Vagina (tissue), 2 donors: Measurements from ENCODE around the gene IQGAP3.

ENCODE experiments used
- POLR2A ChIP-seq, 2 donors: fragments of 450-650 bp; IDR thresholded peaks; one replicate each; pipeline ENCODE4 v1.6.1; 2017; ENCODE audit warnings: antibody characterized with exemption in 2 of 2, mild to moderate bottlenecking in 2 of 2, moderate library complexity in 2 of 2
- POLR2AphosphoS5 ChIP-seq, 2 donors: sonication (generic); formaldehyde crosslinking; IDR thresholded peaks; one replicate each; pipeline ENCODE4 v1.9.0; 2017; ENCODE audit warnings: antibody characterized with exemption in 2 of 2, mild to moderate bottlenecking in 2 of 2, low read depth in 1 of 2; ENCODE audit not compliant: insufficient read depth in 1 of 2
- TF ChIP-seq, protein P1 (sequence below), 3 experiments: fragments of 450-650 bp in 2 of 3; fragments of 200-600 bp in 1 of 3; sonication (generic) in 1 of 3; IDR thresholded peaks; one replicate each; pipeline ENCODE4 v1.5.1; 2017 to 2019; ENCODE audit warnings: antibody characterized with exemption in 3 of 3, mild to moderate bottlenecking in 2 of 3, moderate library complexity in 2 of 3

DNA sequence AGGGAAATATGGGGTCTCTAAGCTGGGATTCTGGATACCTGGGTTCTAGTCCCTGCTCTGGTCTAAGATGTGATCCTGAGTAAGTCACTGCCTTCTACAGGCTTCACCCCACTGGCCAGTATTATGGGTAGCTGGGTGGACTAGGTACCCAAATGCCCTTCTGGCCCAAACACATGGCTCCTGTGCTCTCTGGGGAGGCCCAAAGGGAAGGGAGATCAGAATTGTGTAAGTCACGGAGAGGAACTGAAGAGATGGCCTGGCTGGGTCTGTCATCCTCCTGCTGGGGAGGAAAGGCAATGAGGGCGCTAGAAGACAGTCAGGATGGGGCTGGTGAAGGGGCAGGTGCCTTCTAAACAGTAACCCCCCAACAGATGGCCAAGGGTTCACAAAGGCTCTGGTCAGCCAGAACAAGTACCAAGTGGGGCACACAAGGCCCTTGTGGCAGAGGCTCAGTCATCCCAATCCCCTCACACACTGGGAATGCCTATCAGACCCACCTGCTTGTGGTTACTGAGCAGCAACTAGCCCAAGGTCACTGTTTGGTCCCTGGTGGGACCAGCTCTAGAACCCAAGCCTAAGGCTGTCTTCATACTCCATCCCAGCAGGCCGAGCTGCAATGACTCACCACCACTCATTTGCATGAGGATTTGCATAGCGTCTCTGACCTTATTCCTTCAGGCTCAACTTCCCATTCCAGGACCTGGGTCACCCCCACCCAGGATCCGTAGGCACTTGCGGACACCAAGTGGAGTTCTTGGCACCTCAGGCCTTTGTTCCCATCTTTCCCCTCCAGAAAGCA is 81.0 kb downstream of the IQGAP3 start:
- TF ChIP-seq, protein P1, sequence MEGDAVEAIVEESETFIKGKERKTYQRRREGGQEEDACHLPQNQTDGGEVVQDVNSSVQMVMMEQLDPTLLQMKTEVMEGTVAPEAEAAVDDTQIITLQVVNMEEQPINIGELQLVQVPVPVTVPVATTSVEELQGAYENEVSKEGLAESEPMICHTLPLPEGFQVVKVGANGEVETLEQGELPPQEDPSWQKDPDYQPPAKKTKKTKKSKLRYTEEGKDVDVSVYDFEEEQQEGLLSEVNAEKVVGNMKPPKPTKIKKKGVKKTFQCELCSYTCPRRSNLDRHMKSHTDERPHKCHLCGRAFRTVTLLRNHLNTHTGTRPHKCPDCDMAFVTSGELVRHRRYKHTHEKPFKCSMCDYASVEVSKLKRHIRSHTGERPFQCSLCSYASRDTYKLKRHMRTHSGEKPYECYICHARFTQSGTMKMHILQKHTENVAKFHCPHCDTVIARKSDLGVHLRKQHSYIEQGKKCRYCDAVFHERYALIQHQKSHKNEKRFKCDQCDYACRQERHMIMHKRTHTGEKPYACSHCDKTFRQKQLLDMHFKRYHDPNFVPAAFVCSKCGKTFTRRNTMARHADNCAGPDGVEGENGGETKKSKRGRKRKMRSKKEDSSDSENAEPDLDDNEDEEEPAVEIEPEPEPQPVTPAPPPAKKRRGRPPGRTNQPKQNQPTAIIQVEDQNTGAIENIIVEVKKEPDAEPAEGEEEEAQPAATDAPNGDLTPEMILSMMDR (IDR thresholded peaks at IDR 0.05), result no peak
- no peak for TF ChIP-seq POLR2A (IDR thresholded peaks at IDR 0.05)
- no peak for TF ChIP-seq POLR2AphosphoS5 (IDR thresholded peaks at IDR 0.05; ENCODE audit: insufficient read depth in 1 of 2, low read depth in 1 of 2)
